Right lobe of liver (tissue), 4 donors: ENCODE data around the gene RPS29.
A peak's percentile ranks its signal among the peaks of the same experiment; 100 is the strongest.

Experiments used
- CTCF ChIP-seq, 4 donors: fragments of 200-600 bp in 3 of 4; fragments of 450-650 bp in 1 of 4; IDR thresholded peaks; one replicate each; pipeline versions ENCODE4 v1.5.1 to v1.8.0; 2016 to 2022; ENCODE audit warnings: antibody characterized with exemption in 4 of 4, mild to moderate bottlenecking in 2 of 4
- POLR2A ChIP-seq: fragments of 450-650 bp; IDR thresholded peaks from one replicate; pipeline ENCODE4 v1.6.1; 2017; ENCODE audit warnings: antibody characterized with exemption, mild to moderate bottlenecking
- donor health status: DM: no; HTN: no; CAD: no.
- donor health status: DM: no; HTN: no; CAD: no.
- donor health status: DM: no; HTN: yes; CAD: no.

- peak; percentile 85 to 90 (median 87) for TF ChIP-seq CTCF (IDR thresholded peaks at IDR 0.05)
- no peak for TF ChIP-seq POLR2A
Observed at GRCh38 chr14:49586673-49587460, 687 bp upstream of the RPS29 start.
